ENCODE results near the gene INSM2. TPM values are rescaled to one million over a fixed set of nuclear protein-coding genes. Genes with fewer than 3 reads are reported as not detected.

INSM2 gene
- total and polyA plus RNA-seq, 2 of the 13 experiments (the other 11 are each of a cell fraction or from before 2014, with no cell fraction given), result not detected

DNA sequence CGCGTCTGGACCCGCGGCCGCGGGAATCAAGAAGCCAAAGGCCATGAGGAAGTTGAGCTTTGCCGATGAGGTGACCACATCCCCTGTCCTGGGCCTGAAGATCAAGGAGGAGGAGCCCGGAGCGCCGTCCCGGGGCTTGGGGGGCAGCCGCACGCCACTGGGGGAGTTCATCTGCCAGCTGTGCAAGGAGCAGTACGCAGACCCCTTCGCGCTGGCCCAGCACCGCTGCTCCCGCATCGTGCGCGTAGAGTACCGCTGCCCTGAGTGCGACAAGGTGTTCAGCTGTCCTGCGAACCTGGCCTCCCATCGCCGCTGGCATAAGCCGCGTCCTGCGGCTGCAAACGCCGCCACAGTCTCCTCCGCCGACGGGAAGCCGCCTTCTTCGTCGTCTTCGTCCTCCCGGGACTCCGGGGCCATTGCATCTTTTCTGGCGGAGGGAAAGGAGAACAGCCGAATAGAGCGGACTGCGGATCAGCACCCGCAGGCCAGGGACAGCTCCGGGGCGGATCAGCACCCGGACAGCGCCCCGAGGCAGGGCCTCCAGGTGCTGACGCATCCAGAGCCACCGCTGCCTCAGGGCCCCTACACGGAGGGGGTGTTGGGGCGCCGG lies 1.0 kb downstream of the INSM2 start (continued):
- peak; percentile 99 for TF ChIP-seq ZNF260 (CRISPR knock-in tag; IDR thresholded peaks at IDR 0.05; ENCODE audit: borderline replicate concordance, low read depth)
- TF ChIP-seq, protein P1, sequence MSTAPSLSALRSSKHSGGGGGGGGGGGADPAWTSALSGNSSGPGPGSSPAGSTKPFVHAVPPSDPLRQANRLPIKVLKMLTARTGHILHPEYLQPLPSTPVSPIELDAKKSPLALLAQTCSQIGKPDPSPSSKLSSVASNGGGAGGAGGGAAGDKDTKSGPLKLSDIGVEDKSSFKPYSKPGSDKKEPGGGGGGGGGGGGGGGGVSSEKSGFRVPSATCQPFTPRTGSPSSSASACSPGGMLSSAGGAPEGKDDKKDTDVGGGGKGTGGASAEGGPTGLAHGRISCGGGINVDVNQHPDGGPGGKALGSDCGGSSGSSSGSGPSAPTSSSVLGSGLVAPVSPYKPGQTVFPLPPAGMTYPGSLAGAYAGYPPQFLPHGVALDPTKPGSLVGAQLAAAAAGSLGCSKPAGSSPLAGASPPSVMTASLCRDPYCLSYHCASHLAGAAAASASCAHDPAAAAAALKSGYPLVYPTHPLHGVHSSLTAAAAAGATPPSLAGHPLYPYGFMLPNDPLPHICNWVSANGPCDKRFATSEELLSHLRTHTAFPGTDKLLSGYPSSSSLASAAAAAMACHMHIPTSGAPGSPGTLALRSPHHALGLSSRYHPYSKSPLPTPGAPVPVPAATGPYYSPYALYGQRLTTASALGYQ (CRISPR knock-in tag; IDR thresholded peaks at IDR 0.05), result peak; percentile 100
- peak; percentile 100 for TF ChIP-seq ZSCAN20 (CRISPR knock-in tag; IDR thresholded peaks at IDR 0.05; ENCODE audit: borderline replicate concordance)
- TF ChIP-seq SPEN (CRISPR knock-in tag; IDR thresholded peaks at IDR 0.05; ENCODE audit: low read depth), result peak; percentile 100
- peak; percentile 100 for TF ChIP-seq MED13 (CRISPR knock-in tag; IDR thresholded peaks at IDR 0.05)
- TF ChIP-seq ZNF333 (CRISPR knock-in tag; IDR thresholded peaks at IDR 0.05; ENCODE audit: borderline replicate concordance), result peak; percentile 100
- TF ChIP-seq ZNF160 (CRISPR knock-in tag; IDR thresholded peaks at IDR 0.05), result peak; percentile 100
- peak; percentile 14; the same call in 1 of the 2 replicates for TF ChIP-seq TBX3 (IDR thresholded peaks at IDR 0.05; ENCODE audit: borderline replicate concordance)
- peak; percentile 99 for TF ChIP-seq ZNF672 (CRISPR knock-in tag; IDR thresholded peaks at IDR 0.05)
- peak; percentile 100 for TF ChIP-seq CAMTA2 (CRISPR knock-in tag; IDR thresholded peaks at IDR 0.05; ENCODE audit: borderline replicate concordance)
- TF ChIP-seq ZNF501 (CRISPR knock-in tag; IDR thresholded peaks at IDR 0.05), result peak; percentile 100
- TF ChIP-seq, protein P2, sequence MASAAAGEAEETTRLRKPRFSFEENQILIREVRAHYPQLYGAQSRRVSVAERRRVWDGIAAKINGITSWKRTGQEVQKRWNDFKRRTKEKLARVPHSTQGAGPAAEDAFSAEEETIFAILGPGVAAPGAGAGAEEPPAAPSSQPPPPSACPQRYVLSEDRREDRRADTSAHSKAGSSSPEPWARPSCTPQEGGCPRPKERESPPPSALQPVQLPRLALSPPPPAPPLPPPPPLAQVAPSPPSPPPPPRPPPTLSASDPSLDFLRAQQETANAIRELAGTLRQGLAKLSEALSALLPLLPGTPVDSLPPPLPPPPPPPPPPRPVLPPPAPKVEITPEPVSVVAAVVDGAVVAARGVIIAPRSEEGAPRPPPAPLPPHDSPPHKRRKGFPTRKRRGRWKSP (CRISPR knock-in tag; IDR thresholded peaks at IDR 0.05), result peak; percentile 100
- TF ChIP-seq, protein P3, sequence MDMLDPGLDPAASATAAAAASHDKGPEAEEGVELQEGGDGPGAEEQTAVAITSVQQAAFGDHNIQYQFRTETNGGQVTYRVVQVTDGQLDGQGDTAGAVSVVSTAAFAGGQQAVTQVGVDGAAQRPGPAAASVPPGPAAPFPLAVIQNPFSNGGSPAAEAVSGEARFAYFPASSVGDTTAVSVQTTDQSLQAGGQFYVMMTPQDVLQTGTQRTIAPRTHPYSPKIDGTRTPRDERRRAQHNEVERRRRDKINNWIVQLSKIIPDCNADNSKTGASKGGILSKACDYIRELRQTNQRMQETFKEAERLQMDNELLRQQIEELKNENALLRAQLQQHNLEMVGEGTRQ (IDR thresholded peaks at IDR 0.05; ENCODE audit: low read depth, low read length), result no peak
- TF ChIP-seq, protein P3 (CRISPR knock-in tag; IDR thresholded peaks at IDR 0.05; ENCODE audit: borderline replicate concordance), result peak; percentile 87; the same call in 1 of the 2 replicates
- TF ChIP-seq RFXAP (CRISPR knock-in tag; IDR thresholded peaks at IDR 0.05; ENCODE audit: borderline replicate concordance), result peak; percentile 99
- peak; percentile 100 for TF ChIP-seq EEA1 (CRISPR knock-in tag; IDR thresholded peaks at IDR 0.05; ENCODE audit: borderline replicate concordance)
- peak; percentile 99 for TF ChIP-seq RBAK (CRISPR knock-in tag; IDR thresholded peaks at IDR 0.05)
- peak; percentile 100 for TF ChIP-seq HDAC1 (CRISPR knock-in tag; IDR thresholded peaks at IDR 0.05)
- TF ChIP-seq, protein P4, sequence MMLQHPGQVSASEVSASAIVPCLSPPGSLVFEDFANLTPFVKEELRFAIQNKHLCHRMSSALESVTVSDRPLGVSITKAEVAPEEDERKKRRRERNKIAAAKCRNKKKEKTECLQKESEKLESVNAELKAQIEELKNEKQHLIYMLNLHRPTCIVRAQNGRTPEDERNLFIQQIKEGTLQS (CRISPR knock-in tag; IDR thresholded peaks at IDR 0.05), result peak; percentile 100
- no peak for TF ChIP-seq NFRKB (IDR thresholded peaks at IDR 0.05)
- TF ChIP-seq, protein P5, sequence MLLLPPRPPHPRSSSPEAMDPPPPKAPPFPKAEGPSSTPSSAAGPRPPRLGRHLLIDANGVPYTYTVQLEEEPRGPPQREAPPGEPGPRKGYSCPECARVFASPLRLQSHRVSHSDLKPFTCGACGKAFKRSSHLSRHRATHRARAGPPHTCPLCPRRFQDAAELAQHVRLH (CRISPR knock-in tag; IDR thresholded peaks at IDR 0.05; ENCODE audit: borderline replicate concordance, low read depth), result peak; percentile 100
- peak; percentile 100 for TF ChIP-seq ZNF20 (CRISPR knock-in tag; IDR thresholded peaks at IDR 0.05)
- peak; percentile 100 for TF ChIP-seq ZSCAN9 (CRISPR knock-in tag; IDR thresholded peaks at IDR 0.05; ENCODE audit: borderline replicate concordance)
- peak; percentile 100 for TF ChIP-seq REXO4 (CRISPR knock-in tag; IDR thresholded peaks at IDR 0.05; ENCODE audit: borderline replicate concordance)

Measured in HepG2 (cell line).